Measurements from ENCODE around the gene CTNNA1.

CTNNA1 gene

DNA sequence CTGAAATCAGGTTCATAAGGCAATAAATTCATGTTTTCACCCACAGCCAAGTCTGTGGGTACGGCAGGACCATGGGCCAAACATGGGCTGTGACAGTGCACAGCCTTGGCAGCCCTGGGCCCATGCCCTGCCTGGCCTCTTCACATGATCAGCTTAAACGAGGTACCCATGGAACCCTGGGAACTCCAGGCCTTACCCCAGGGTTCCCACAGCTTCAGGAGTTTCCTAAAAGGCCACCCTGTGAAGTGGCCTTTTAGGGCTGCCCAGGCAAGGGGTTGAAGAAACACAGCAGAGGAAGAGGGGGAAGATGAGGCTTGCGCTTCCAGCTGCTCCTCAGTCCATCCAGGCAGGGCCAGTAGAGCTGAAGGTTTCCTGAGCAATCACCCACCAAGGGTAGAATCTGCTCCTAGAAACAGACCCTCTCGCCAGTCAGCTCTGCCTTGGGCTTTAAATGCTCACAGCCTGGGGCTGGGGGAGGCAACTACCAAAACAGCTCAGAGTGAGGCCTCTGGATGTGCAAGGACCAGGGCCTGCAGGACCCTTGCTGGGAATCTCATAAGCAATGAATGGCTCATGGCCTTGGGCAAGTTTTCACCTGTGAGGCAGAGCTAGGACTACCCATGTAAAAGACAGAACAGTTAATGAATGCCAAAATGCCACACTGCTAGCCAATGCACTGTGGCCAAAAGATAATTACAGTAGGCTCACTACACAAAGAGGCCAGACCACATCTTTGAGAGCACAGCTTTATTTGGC is 201.2 kb downstream of the CTNNA1 start:
- no peak for DNase-seq

DNA sequence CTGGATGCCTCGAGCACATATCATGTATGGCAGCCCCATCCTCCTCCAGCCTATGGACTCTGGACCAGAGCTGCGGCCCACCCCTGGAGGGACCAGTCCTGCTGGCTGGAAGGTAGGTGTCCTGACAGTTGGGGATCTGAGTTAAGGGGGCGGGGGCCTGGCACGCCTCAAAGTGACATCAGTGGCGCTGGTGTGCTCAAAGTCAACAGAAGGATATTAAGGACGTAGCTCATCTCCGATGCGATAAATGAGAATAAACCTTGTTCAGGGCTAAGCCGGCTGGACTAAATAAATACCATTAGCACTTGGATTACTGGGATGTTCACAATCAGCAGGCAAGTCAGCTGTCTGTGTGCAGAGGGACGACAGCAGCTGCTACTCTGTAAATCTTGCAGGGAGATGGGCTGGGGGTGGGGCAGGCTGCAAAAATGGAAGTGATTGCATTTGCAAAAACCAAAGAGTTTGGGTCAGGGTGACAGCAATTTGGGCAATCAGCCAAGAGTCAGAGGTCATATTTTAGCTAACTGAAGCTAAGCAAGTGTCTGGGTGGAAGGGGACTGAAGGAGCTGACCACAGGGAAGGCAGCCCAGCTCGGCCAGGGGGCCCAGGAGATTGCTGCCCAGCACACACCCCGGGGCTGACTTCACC is 201.9 kb downstream of the CTNNA1 start:
- no peak for DNase-seq

DNA sequence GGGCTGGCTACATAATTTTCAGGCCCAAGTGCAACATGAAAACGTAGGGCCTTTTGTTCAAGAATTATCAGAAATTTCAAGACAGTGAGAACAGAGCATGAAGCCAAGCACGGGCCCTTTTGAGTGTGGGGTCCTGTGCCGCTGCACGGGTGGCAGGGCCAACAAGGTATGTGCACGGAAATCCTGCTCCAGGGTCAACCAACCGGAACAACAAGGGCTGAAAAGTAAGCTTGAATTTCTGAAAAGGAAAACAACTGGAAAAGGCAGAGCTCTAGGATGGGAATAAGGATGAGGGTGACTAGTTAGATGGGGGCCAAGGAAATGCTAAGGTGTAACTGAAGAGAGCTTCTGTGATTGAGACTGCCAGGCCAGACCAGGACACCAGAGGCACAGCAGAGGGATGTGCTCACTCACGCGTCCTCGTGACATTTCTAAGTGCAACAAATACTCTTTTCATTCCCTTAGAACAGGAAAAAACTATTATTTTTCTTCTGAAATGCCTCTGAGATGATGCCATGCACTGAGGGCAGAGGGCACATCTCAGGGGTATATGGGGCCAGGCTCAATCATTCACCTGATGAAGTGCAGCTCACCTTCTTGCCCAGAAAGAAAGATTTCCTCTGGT is 202.6 kb downstream of the CTNNA1 start:
- no peak for DNase-seq

DNA sequence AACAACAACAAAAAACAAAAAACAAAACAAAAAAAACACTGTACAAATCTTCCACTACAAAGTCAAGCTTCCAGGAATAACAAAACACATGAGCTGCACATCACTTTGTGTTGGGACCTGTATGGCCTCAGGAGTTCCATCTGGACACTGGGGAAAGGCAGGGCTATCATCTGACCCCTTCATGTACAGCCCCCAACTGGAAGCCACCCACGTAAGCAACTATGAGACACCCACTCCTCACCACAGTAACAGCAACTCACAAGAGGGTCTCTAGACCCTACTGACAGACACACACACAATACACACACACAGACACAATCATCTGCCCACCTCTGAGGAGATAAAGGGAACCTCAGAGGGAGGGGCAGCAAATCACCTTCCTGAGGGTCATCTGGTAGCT is 203.6 kb downstream of the CTNNA1 start:
- no peak for DNase-seq

DNA sequence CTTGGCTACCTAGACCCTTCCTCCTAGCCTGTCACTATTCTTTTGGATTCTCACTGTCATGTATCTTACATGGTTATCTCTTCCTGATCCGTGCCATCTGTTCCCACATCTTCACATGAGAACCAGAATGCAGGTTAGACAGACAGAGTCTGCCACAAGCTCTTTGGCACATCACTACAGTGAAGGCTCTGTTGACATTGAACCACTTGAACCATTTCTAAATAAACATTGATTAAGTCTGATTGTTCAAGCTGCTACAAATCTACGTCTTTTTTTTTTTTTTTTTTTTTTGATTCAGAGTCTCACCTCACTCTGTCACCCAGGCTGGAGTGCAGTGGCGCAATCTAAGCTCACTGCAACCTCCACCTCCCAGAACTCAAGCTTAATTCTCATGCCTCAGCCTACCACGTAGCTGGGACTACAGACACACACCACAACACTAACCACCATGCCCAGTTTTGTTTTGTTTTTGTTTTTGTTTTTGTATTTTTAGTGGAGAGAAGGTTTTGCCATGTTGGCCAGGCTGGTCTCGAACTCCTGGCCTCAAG is 207.0 kb downstream of the CTNNA1 start:
- DNase-seq = no peak

DNA sequence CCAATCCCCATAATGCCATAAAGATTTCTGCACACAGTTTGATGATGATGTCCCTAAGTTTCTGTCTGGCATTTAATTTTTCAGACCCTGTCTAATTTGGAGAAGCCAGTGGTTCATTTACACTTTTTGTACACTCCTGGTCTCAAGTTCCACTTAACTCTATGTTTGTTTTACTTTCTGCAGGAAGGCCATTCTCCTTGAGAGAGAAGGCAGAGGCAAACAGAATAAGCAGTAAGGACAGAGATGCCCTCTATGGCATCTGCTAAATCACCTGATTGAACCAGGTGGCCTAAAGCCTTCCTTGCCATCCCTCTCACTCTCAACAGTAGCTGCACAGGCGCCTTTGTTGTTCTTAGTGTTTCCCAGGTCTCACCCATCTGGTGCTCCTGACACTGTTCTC is 208.0 kb downstream of the CTNNA1 start:
- DNase-seq = no peak

DNA sequence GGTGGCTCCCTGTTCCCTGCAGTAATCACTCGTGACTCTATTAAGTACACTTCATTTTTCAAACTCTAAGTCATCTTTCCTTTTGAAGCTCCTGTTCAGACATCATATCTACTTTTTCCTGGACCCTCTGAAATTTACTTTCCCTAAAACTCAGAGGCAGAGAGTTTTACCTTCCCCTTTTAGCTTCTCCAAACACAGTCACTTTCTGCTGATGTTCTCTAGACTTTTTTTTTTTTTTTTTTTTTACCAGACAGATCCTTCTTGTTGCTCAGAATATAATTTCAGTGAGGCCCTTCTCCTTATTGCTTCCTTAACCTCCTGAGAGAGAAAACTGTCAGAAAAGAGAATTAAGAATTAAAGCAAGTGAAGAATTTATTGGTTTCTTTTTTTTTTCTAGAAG is 208.5 kb downstream of the CTNNA1 start:
- DNase-seq = no peak

DNA sequence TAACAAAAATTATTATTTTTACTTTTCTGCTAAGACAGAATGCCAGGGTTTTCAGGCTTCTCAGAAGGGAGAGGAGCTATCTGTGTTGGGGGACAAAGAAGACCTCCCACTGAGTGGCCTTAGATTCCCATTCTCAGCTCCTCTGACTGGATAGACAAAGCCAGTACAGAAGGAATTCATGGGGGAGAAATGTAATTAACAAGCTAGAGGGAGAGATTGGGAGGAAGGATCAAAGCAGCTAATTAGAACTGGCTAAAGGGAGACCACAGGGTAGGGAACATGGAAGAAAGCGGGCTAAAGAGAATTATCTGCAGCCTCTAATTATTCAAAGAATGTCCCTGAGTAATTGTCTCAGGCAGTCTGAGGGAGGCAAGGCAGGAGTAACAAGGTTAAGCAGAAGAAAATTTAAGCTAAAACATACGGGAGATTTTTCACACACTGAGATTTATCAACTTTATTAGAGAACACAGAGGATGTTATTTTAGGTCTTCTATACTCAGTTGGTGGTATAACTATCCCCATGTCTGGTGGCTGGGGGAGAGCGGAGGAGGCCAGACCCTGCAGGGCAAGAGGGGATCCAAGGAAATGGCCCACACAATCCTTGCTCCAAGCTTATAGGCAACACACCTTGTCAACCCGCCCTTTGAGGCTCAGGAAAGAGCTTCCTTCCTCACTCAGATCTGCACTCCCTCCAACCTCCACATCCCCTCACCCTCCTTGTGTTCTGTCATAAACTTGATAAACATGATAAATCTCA is 209.6 kb downstream of the CTNNA1 start:
- no peak for DNase-seq

DNA sequence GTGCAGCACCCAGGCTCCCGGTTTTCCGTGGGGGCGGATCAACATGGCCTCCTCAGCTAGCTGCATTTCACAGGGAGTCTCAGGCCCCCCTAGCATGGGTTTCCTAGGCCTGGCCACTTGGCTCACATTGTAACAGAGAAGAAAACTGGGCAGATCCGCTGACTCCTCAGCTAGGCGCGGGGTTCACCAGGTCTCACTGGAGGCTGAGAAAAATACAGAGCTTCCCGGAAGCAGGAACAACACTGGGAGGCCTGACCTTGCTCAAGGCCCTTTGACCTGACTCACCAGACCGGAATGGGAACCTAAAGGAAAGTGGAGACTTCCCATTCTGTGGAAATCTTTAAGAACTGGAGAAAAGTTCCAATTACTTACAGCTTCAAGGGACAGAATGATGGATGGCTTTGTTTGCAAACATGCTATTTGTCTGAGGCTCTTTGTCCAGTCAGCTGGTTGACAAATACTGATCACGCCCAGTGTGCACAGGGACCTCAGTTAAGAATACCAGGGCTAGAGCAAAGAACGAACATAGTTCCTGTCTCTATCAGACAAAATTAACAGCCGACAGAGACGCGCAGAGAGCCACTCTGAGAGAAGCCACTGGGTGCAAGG is 210.6 kb downstream of the CTNNA1 start:
- DNase-seq = no peak

DNA sequence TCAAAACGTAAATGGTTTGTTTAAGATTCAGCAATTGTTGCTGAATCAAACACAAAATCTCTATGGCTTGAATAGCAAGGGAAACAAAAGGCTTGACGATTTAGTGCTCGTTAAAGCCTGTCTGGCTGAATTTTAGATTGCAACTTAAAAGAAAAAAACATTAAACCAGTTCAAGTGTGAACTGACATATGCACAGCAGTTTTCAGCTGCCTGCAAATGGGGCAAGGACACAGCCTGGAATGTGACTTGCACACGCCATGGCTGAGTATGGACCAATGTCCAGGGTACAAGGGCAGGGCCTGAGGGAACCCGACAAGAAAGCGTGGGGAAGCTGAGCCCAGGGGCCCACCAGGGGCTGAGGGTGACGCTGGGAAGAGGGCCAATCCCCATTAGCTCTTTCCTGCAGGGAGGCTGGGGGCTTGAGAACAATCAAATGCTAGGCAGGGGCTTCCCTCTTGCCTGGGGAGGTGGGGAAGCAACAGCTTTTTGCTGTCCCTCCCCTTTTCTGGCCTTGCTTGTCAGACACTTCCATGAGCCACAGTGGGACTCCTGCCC is 211.5 kb downstream of the CTNNA1 start:
- DNase-seq = no peak

DNA sequence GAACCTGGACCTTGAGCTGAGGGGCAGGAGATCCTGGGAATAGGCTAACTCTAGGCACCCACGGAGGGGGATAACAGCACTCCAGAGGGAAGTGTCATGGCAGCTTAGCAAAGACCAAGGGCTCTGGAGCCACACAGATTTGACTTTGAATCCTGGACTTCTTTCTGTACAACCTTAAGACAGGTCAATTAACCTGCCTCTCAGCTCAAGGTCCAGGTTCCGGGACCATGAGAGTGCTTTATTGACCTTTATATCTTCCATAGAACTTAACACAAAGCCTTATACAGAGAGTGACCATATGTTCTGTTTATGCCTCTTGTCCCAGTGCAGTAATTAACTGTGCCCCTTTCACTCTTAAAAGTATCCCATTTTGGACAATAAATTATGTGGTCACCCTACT is 212.4 kb downstream of the CTNNA1 start:
- no peak for DNase-seq

DNA sequence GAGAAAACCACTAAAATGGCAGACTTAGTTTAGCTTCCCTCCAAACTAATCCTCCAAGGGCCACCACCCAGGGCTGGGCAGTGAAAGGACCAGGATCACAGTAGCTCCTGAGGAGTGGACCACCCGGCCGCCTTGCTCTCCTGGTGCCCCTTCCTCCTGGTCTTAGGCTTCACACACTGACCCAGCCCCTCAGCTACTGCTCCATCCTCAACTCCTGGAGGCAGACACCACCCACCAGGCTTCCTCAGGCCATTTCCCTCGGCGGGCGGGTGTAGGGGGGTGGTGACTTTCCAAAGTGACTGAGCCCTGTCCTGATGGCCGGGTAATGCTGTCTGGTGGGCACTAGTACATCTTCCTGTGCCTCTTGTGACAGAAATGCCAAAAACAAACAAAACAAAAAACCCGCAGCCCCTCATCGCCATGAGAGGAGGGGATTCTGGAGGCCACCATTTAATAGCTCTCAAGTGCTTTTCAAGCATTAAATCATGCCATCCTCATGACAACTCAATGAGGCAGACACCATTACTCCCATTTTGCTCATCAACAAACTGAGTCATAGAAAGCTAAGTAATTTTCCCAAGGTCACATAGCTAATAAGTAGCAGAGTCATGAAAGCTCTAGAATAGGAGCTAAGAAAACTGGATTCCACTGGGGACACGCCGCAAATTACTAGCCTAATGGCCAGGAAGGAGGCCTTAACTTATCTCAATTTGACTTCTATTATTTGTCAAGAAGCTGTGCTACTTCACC is 213.2 kb downstream of the CTNNA1 start:
- no peak for DNase-seq

DNA sequence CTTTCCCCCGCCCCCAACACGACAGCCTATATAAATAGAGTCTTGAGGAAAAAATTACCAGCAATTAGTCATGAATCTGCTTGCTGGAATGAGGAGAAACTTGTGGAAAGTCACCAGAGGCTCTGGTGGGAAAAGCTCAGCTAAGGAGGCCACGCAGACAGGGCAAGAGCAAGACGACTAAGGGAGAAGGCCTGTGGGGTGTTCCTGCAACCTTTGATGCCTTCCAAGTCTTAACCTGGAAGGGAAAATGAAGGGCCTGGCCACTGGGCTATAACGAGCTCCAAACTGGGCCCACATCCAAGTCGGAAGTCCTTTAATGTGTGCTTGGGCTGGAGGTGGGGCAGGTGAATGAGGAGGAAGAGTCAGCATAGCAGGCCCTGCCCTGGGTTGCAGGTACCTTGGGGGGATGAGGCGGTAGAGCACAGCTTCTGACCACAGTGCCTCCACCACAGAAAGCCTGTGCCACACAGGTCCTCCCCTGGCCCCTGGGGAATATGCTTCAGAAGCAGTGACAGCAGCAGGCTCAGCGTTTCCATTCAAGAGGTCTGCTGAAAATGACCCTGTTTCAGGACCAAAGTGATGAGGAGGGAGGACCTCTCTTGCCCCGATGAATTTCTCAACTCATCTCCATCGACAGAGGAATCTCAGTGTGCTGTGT is 214.7 kb downstream of the CTNNA1 start:
- no peak for DNase-seq

DNA sequence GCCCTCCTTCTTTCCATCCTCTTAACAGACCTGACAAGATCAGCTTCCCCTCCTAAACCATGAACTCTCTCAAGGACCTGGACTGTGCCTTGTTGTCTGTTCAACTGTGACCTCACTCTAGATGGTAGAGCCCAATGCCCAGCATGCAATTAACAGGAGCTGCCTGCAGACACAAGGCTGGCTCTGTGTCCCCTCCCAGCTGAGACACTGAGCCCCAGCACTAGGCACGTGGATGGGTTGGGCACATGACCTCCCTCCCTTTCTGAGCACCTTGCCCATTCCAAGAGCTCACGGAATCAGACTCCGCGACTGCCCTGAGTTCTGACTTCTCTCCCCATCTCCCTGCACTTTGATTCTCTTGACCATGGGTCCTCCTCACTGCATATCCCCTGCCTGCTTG is 215.4 kb downstream of the CTNNA1 start:
- DNase-seq = no peak

DNA sequence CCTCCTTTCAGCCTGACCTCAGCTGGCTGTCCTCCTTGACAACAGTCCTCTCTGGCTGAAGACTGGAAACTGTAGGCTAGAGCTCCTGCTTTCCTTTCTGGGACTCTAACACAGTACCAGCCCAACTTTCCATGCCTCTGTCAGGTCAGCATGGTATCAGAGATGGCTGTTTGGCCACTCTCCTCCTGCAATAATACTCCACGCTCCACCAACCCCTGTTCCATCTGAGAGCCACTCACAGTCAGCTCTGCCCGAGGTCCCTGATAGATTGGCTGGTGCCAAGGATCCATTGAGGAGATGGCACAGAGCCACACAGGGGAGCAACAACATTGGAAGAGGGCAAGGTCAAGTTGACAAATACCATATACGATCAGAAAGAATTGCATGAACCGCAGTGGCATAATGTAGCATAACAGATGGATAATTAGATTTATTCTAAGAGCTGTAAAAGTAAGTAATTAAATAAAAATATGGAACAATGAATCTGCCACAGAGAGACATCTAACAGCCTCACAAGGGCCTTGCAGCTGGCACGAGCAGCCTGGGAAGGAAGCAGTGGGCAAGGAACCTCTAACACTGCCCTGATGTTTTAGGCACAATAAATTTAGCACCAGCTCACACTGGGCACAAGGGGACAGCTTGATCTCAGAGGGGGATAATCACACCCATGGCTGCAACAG is 216.2 kb downstream of the CTNNA1 start:
- no peak for DNase-seq

DNA sequence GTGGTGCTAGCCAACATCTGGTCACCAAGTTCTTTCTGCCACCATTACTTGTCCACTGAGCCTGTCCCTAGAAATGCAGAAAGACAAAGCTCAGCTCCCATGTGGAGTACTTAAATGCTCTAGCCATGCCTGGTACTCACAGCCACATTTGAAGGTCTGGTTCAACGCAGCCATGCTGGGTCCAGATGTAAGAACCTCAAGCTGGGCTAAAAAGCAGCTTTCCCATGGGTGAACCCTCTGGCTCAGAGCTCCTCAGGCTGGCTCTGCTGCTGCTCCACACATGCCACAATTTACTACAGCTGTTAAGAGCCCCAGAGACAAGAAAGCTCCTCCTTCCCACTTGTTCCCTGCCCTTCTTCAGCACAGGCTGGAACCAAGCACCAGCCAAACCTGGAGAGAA is 219.0 kb downstream of the CTNNA1 start:
- DNase-seq = no peak

DNA sequence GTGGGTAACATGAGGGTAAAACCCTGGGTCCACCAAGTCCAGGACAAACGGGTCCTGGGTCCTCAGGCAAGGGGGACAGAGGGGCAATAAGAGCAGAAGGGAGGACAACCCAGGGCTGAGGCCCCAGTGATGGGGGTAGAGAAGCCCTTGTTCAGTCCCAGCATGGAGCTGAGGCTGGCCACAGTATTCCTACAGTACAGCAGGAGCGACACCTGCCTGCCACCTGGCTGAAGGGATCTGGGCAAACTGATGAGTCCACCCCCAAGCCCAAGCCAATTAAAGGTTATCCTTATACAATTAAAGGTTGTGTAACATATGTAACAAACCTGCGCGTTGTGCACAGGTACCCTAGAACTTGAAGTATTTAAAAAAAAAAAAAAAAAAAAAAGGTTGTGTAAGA is 219.6 kb downstream of the CTNNA1 start:
- DNase-seq = no peak

DNA sequence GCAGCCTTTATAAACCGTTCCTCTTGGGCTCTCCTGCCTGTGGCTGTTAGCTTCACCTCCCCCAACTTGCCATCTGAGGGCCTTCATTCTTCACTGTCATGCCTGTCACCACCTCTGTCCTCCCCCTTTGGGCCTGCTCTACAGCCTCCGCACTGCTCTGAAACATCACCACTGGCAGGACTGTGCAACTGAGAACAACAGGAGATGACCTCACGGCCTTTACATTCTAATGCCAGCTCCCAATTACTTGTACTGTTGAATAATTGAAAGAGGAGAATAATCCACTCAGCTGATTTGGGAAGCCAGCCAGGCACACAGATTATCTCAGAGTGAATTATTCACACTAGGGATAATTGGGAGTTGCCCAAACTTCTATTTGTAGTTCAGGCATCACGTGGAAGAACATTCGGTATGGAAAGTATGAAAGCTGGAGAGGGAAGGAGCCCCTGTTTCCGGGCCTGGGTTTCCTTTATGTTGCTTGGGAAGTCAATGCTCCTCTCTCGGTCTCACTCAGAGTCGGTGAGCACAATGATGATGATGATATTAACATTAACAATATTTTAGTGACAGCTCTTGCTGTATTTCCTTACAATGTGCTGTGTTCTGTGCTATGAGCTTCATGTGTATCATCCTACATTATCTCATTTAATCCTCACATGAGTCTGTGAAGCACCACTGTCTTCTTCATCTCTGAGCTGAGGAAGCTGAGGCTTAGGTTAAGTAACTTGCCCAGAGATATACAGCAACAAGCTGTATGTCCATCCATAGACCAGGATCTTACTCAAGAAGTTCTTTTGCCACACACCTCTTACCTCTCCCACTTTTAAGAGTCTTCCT is 221.2 kb downstream of the CTNNA1 start:
- no peak for DNase-seq

DNA sequence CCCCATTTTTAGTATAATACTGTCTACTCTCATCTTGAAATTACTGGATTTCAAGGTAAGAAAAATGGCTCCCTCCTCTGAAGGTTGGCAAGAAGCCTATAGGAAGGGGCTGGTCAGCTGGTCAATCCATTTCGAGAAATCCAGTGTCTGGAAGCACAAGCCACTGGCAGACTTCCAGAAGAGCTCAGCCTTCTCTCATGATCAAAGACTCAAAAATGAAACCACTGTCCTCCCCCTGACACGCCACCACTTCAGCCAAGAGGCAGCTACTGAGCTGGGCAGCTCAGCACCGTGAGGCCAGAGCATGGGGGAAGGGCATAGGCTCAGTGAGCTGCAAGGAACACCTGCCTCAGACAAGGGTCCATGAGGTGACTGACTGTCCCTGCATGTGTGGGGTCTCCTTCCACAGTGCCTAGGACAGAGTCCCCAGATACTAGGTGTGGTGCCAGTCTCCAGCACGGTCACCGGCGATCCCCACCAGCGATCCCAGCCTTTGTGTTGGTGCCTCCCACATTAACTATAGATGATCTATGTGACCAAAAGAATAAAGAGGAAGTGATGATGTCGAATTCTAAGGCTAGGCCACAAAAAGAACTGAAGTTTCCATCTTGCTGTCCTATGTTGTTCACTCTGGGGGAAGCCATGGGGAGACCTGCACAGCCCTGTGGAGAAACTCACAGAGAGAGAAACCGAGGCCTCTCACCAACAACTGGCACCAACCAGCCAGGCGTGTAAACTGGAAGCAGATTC is 222.0 kb downstream of the CTNNA1 start:
- DNase-seq = no peak
